Measurements from ENCODE around the gene EIF4H.
A peak's percentile ranks its signal among the peaks of the same experiment; 100 is the strongest.
"Not testable (repeated sequence)": the region's sequence is repeated elsewhere in the genome, so short reads cannot be mapped to it uniquely, and the experiment has no call there.

EIF4H gene

DNA sequence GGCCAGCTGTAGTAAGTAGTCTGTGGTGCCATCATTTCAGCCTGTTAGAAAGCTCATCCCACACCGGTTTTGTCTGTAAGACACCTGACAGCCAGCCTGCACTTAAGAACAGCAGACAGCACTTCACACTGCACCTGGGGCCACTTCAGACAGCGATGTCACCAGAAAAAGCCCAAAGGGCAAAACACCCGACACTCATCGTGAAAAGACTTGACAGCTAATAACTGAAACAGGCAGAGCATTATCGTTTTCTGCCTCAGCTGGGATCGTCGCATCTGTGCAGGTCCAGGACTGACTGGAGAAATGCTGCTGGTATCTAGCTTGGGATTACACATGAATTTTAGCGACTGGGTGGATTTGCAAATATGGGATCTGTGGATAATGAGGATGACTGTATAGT, 18.9 kb downstream of the EIF4H start:
- H3K27ac ChIP-seq, result no peak overlapping the region
- no peak for TF ChIP-seq CTCF (conservative IDR thresholded peaks at IDR 0.05)

- H3K27ac ChIP-seq, result no peak overlapping the region
- TF ChIP-seq CTCF (conservative IDR thresholded peaks at IDR 0.05), result no peak
These were observed 19.8 kb downstream of the EIF4H start for GRCh38 chr7:74193913-74194312.

- no peak for TF ChIP-seq CTCF (conservative IDR thresholded peaks at IDR 0.05)
- no peak overlapping the region for H3K27ac ChIP-seq
These were observed 20.5 kb downstream of the EIF4H start for GRCh38 chr7:74194686-74195085.

GRCh38 chr7:74195139-74195860, 21.1 kb downstream of the EIF4H start:
- H3K27ac ChIP-seq, result not testable (repeated sequence)

DNA sequence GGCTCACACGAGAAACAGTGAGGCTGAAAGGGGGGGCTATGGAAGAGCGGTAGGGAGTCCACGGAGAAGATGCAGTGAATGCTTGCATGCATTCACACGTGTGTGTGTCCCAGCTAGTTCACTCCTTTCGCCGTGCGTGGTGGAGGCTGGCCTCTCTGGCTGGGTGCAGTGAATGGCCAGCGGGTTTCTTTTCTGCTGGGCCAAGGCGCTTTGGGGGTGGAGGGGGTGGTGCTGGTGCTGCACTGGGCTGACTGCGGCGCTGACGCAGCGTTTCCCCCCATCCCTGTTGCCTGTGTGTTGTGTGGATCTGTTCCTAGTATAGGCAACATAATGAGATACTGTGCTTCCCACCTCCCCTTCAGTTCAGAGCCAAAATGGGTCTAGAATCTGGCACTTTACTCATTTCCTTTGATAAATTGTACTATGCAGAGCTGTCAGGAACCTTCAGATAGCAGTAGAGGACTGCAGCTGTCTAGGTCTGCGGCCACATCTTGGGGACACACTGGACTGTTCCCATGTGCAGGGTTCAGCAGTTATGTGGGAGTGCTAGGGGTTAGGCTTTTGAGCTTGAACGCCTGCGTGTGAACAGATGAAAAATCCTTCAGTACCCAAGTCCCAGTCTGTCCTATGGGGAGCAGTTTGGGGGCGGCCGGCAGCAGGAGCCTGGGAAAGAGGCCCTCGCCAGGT, 22.0 kb downstream of the EIF4H start:
- not testable (repeated sequence) for H3K27ac ChIP-seq

GRCh38 chr7:74197449-74198124, 23.4 kb downstream of the EIF4H start:
- no peak for TF ChIP-seq CTCF (conservative IDR thresholded peaks at IDR 0.05)
- H3K27ac ChIP-seq, result peak overlapping the region; percentile 89

DNA sequence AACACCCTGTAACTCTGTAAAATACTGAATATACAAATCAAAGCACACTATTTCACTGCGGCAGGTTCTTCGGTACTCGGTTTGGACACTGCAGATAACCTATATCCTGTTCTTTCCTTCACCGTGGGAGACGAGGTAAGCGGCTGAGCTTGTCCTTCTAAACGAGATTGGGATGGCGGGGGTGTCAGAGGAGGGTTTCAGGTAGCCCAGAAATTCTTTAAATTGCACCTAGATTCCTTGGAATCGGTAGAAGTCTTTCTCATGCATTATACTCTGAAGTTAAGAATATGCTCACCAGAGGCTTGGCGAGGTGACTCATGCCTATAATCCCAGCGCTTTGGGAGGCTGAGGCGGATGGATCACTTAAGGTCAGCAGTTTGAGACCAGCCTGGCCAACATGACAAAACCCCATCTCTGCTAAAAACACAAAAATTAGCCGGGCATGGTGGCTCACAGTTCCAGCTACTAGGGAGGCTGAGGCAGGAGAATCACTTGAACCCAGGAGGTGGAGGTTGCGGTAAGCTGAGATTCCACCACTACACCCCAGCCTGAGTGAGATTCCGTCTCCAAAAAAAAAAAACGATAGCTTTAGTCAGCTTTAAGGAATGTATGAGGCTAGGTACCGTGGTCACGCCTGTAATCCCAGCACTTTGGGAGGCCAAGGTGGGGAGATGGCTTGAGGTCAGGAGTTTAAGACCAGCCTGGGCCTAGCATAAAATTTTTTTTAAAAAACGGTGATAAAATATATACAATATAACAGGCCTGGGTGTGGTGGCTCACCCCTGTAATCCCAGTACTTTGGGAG, 25.6 kb downstream of the EIF4H start:
- peak overlapping the region; percentile 89 for H3K27ac ChIP-seq
- no peak for TF ChIP-seq CTCF (conservative IDR thresholded peaks at IDR 0.05)

DNA sequence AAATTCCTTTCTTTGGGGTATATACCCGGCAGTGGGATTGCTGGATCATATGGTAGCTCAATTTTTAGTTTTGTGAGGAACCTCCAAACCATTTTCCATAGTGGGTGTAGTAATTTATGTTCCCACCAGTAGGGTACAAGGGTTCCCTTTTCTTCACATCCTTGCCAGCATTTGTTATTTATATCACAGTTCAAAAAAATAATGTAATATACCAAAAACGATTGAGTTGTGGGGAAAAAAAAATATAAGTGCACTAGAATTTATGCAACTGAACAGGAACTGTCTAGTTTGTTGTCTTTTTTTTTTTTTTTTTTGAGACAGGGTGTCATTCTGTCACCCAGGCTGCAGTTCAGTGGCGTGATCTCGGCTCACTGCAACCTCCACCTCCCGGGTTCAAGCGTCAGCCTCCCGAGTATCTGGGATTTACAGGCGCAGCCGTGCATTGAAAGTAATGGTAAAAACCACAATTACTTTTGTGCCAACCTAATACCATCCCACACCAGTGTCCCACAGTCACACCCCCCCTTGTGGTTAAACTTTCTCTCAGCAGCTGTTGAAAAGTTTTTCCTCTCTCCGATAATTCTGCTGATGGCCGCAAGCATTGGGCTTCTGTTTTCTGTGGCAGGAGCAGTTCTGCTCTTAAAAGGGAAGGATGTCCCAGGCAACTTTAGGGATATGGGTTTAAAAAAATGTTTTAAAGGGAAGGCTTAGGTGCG, 28.8 kb downstream of the EIF4H start:
- no peak overlapping the region for H3K27ac ChIP-seq
- TF ChIP-seq CTCF (conservative IDR thresholded peaks at IDR 0.05), result peak; percentile 60

Data from VCaP (cell line).